ENCODE results near the gene THSD7B.

- TF ChIP-seq POLR2A (conservative IDR thresholded peaks at IDR 0.05) (no peak), IRF1 (CRISPR knock-in tag; IDR thresholded peaks at IDR 0.05; ENCODE audit: borderline replicate concordance) (no peak), CEBPB (tag; IDR thresholded peaks at IDR 0.05) (no peak), GTF2F1 (IDR thresholded peaks at IDR 0.05; ENCODE audit: low read depth, low read length) (no peak), PRDM10 (IDR thresholded peaks at IDR 0.05; ENCODE audit: partially characterized antibody) (no peak)
Measured at GRCh38 chr2:137345994-137346393, 580.6 kb downstream of the THSD7B start.

Data from K562 (cell line).